Thyroid gland (tissue), 4 donors: Measurements from ENCODE around the gene TMEM26. TPM values are rescaled to one million over a fixed set of nuclear protein-coding genes. Genes with fewer than 3 reads are reported as not detected.

ENCODE experiments used
- DNase-seq, 2 donors: peaks; one replicate each; pipeline ENCODE4 v3.0.0-alpha.2; 2019
- H3K27ac ChIP-seq, 3 donors: fragments of 200-600 bp; sonication (generic); 1 replicate in 2 of 3; 2 replicates in 1 of 3; pipeline ENCODE4 v1.5.1; 2016 to 2019; ENCODE audit warnings: mild to moderate bottlenecking in 1 of 3, moderate library complexity in 1 of 3
- H3K27me3 ChIP-seq: fragments of 200-600 bp; sonication (generic); one replicate; pipeline ENCODE4 v1.5.1; 2019
- H3K36me3 ChIP-seq, 2 donors: fragments of 200-600 bp; sonication (generic); one replicate each; pipeline ENCODE4 v1.5.1; 2016 to 2019
- H3K4me1 ChIP-seq, 2 donors: fragments of 200-600 bp; sonication (generic); one replicate each; pipeline ENCODE4 v1.5.1; 2017 to 2019
- H3K4me3 ChIP-seq, 3 donors: fragments of 200-600 bp; sonication (generic); replicated peaks in 1 of 3; 1 replicate in 2 of 3; 2 replicates in 1 of 3; pipeline ENCODE4 v1.5.1; 2016; ENCODE audit warnings: mild to moderate bottlenecking in 1 of 3
- H3K9me3 ChIP-seq: fragments of 200-600 bp; sonication (generic); one replicate; pipeline ENCODE4 v1.5.1; 2017
- CTCF ChIP-seq, 6 experiments: fragments of 200-600 bp in 3 of 6; fragments of 450-650 bp in 3 of 6; sonication (generic) in 3 of 6; IDR thresholded peaks; one replicate each; pipeline ENCODE4 v1.5.1; 2016 to 2019; ENCODE audit warnings: antibody characterized with exemption in 6 of 6, mild to moderate bottlenecking in 2 of 6, inconsistent platforms in 1 of 6, moderate library complexity in 1 of 6
- POLR2A ChIP-seq, 2 donors: fragments of 450-650 bp; IDR thresholded peaks; one replicate each; pipeline ENCODE4 v1.6.1; 2017; ENCODE audit warnings: antibody characterized with exemption in 2 of 2, mild to moderate bottlenecking in 2 of 2, moderate library complexity in 1 of 2
- WGBS, 2 donors: methylation state at CpG; one replicate each; pipeline ENCODE4 v1.1.5; 2017; 5-methylcytosine and 5-hydroxymethylcytosine counted together
- intact Hi-C: fragments of 100-400 bp; cut with DNase I; formaldehyde crosslinking; loops from one replicate; pipeline ENCODE4 v1.15.1; 2023
- total RNA-seq, 4 donors: library from RNA; depleted of rRNA; stranded (reverse); fragments of >200 nt; gene quantifications; one replicate each; pipeline ENCODE4 v1.2.3, GENCODE V29; 2016

The TMEM26 gene
- total RNA-seq, 4 donors from 2014 or later = 0.29 to 0.89 (median 0.54) TPM

- H3K4me3 ChIP-seq = no peak overlapping the region
- peaks cover 0 to 8% of the 10 kb centered on the region in 2 donors for H3K4me1 ChIP-seq
- H3K27me3 ChIP-seq = no peaks in the 10 kb centered on the region
- no peak for DNase-seq
- no peaks in the 10 kb centered on the region for H3K36me3 ChIP-seq
- TF ChIP-seq POLR2A (IDR thresholded peaks at IDR 0.05) (no peak), CTCF (IDR thresholded peaks at IDR 0.05) (no peak)
- no peaks in the 10 kb centered on the region for H3K9me3 ChIP-seq
- 94 to 96% methylated on average over 1 of the region's 1 CpG for WGBS, 2 donors
- H3K27ac ChIP-seq = no peak overlapping the region
- intact Hi-C loops = no loop called here
These were observed 86.8 kb downstream of the TMEM26 start for GRCh38 chr10:61366365-61366764.

DNA sequence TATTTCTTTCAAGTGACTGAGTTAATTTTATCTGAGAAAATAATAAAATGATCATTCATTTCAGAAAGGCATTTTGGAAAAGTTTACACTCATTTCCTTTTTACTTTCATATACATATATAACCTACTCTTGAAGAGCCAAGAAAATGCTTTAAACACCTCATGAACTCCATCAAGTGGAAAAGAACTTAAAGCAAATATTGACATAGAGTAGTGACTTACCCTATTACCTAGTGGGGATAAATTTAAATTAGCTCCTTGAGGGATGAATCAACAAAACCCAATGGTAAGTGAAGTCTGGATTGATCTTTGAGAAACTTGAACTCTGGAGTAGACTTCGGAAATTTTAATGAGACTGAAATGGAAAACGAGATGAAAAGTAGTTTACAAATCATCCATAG lies 88.6 kb downstream of the TMEM26 start:
- no peak for DNase-seq
- 33 to 39% methylated on average over 2 of the region's 2 CpGs for WGBS, 2 donors
- Histone ChIP-seq H3K4me1 (peaks cover 0 to 8% of the 10 kb centered on the region in 2 donors), H3K27ac (no peak overlapping the region), H3K27me3 (no peaks in the 10 kb centered on the region), H3K9me3 (no peaks in the 10 kb centered on the region), H3K36me3 (no peaks in the 10 kb centered on the region), H3K4me3 (no peak overlapping the region)
- intact Hi-C loops = no loop called here
- no peak for TF ChIP-seq POLR2A (IDR thresholded peaks at IDR 0.05)
- TF ChIP-seq CTCF (IDR thresholded peaks at IDR 0.05) = no peak

DNA sequence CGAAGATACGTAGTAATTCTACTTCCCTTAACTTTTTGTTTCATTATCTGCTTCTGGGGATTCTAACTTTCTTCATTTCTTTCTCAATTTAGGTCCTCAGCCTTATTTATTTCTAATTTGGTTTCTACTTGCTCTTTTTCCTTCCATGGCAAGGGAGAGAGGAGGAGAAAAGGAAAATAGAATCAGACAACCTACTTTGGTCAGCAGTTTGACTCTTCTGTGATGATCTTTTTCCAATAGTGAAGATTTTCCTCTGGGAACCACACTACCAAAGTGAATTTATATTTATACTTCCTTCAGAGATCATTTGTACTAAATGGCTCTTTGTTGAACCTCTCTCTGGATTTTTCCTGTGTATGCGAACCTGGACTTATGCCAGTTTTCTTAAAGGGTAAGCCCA lies 90.2 kb downstream of the TMEM26 start:
- Histone ChIP-seq H3K27me3 (no peaks in the 10 kb centered on the region), H3K36me3 (no peaks in the 10 kb centered on the region), H3K4me3 (no peak overlapping the region), H3K9me3 (no peaks in the 10 kb centered on the region), H3K27ac (no peak overlapping the region), H3K4me1 (peaks cover 0 to 8% of the 10 kb centered on the region in 2 donors)
- DNase-seq = no peak
- no peak for TF ChIP-seq POLR2A (IDR thresholded peaks at IDR 0.05)
- no peak for TF ChIP-seq CTCF (IDR thresholded peaks at IDR 0.05)
- intact Hi-C loops = no loop called here
- WGBS, 2 donors = 68 to 70% methylated on average over 3 of the region's 3 CpGs

DNA sequence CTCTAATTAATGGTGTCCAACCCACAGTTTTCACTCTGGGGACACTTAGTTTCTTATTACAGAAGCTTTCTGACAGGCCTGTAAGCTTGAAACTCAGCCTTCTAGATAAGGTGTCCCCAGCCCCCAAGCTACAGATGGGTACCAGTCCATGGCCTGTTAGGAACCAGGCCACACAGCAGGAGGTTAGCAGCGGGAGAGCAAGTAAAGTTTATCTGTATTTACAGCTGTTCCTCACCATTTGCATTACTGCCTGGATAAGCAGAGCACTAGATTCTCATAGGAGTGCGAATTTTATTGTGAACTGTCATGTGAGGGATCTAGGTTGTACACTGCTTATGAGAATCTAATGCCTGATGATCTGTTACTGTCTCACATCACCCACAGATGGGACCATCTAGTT lies 93.7 kb downstream of the TMEM26 start:
- no peak for TF ChIP-seq CTCF (IDR thresholded peaks at IDR 0.05)
- TF ChIP-seq POLR2A (IDR thresholded peaks at IDR 0.05) = no peak
- DNase-seq = no peak
- WGBS, 2 donors = 96 to 98% methylated on average over 2 of the region's 2 CpGs
- Histone ChIP-seq H3K36me3 (no peaks in the 10 kb centered on the region), H3K4me1 (peaks cover 0 to 8% of the 10 kb centered on the region in 2 donors), H3K27me3 (no peaks in the 10 kb centered on the region), H3K4me3 (no peak overlapping the region), H3K27ac (no peak overlapping the region), H3K9me3 (no peaks in the 10 kb centered on the region)
- intact Hi-C loops = no loop called here

DNA sequence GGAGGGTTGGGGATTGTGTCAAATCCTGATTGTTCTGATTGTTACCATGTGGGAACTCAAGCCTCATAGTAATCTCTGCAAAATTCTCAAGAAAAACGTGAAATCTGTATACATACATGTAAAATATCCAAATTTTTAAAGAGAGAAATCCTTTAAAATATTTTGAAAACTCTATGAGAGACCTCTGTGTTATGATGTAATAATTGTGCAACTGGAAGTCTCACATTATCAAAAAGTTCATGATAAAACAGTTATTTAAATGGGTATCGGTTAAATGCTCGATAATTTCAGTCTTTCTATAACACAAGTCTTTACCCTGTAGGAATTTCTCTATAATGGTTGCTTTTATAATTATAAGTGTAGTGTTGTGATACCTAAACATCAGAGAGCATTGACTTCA lies 95.5 kb downstream of the TMEM26 start:
- H3K27me3 ChIP-seq = no peaks in the 10 kb centered on the region
- H3K4me3 ChIP-seq = no peak overlapping the region
- intact Hi-C loops = no loop called here
- H3K27ac ChIP-seq = no peak overlapping the region
- no peaks in the 10 kb centered on the region for H3K36me3 ChIP-seq
- DNase-seq = no peak
- H3K4me1 ChIP-seq = peaks cover 0 to 7% of the 10 kb centered on the region in 2 donors
- TF ChIP-seq POLR2A (IDR thresholded peaks at IDR 0.05) = no peak
- no peak for TF ChIP-seq CTCF (IDR thresholded peaks at IDR 0.05)
- WGBS, 2 donors = 91 to 94% methylated on average over 3 of the region's 3 CpGs
- H3K9me3 ChIP-seq = no peaks in the 10 kb centered on the region

Other genes with a start within 250 kb of the TMEM26 start
- under 1 TPM in 2 of 4 donors, not detected in 2; 0.45 to 0.54 TPM for gene CABCOCO1, start 209.5 kb upstream of the TMEM26 start, total RNA-seq